Globus pallidus (tissue), 1 donor: ENCODE measurements around the gene DSC2.

Source experiments
- DNase-seq: peaks from one replicate; pipeline ENCODE4 v3.0.0-alpha.2; 2015; ENCODE audit warnings: low spot score

The DSC2 gene

DNA sequence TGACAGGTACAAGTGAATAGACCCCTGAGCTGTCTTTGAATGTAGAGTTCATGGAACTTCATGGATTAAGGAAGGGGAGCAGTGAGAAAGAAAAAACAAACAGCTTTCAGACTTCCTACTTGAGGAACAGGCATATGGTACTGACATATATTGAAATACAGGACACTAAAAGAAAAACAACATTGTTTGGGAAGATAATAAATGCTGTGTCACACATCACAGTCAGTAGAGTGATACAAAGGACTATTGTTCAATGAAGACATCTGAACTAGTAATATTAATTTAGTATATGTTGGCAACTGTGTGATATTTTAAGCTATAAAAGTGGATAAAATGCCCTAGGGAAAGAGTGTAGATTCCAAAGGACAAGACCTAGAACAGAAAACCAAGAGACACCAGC is 3.3 kb downstream of the DSC2 start:
- DNase-seq: no peak

GRCh38 chr18:31097666-31098065 is 4.6 kb downstream of the DSC2 start:
- no peak for DNase-seq

GRCh38 chr18:31093880-31094279 is 8.3 kb downstream of the DSC2 start:
- DNase-seq: no peak

GRCh38 chr18:31093294-31093693 is 8.9 kb downstream of the DSC2 start:
- DNase-seq: no peak

DNA sequence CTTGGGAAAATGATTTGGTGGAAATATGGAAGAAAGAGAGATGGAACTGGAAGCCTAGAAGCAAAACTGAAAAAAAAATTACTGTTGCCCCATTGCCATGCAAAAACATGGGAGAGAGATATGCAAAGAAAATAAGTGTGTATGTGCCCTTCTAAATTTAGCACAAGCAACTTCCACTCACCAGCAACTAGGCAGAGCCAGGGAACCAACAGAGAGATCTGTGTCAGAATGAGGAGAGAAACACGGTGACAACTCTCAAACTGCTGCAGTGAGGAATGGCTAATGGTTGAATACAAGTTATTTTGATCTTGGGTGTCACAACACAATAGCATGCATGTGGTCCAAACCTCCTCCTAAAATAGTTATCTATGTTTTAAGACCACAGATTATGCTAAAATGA is 10.9 kb downstream of the DSC2 start:
- DNase-seq: no peak

DNA sequence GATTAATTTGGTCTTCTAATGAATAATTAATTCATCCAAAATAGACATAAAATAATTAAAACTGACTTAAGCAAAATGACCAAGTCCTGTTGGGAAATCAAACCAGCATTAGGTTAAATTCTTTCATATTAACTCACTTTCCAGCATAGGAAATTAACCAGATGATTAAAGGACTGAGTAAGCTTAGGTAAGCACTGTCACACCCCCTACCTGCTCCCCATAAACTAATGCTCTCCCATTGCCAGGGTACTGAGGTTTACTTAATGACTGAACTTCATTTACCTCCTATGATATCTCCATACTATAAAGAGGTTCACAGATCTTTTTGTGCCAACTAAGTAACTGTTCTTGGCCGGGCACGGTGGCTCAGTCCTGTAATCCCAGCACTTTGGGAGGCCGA is 13.7 kb downstream of the DSC2 start:
- no peak for DNase-seq

DNA sequence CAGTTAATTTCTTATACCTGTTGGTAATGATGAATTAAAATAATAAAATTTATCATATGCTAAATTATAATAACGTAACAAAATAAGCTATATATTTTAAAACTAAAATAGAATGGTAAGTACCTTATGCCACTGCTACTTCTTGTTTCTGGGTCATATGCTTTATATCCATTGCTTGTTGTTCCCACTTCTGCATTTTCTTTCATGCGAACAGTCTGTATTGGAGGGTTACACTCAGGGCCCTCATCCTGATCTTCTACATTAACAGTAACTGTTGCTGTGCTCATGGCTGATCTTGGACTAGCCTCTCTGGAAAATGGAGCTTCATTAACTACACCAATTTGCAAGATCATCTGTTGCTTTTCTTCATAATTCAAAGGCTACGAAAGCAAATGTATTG is 22.2 kb downstream of the DSC2 start:
- no peak for DNase-seq

GRCh38 chr18:31077878-31078277 is 24.3 kb downstream of the DSC2 start:
- DNase-seq: no peak

GRCh38 chr18:31072175-31072574 is 30.0 kb downstream of the DSC2 start:
- DNase-seq: no peak

DNA sequence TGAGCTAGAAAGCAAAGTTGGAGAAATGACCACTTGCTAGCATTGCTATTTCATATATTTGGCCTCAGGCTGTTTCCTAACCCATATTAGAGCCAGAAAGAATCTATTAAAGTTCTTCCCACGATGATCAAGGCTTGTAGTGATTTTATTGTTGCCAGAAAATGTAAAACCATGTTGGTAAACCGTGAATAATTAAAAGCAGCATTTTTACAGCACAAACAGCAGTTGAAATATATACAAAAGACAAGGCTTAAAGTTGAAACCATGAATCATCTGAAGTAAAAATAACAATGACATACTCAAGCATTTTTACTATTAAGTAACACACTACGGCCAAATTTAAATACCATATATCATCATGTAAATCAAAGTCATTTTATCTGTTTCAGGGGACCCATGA is 32.0 kb downstream of the DSC2 start:
- no peak for DNase-seq

DNA sequence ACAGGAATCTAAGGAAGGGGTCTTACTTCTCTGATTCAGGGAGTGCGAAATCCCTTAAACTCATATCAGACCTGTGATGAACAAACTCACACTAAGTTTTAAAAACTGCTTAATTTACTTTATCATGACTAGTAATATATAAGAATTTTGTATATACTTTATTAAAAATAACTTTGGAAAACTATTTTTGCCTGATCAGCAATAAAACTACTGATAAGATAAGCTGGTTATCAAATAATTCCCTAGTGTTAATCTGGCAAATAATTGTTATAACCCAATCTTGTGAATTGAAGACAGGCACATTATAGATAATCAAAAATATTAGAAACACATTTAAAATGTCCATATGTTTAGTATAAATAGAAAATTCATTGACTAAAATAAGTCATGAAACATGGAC is 36.0 kb downstream of the DSC2 start:
- DNase-seq: no peak

DNA sequence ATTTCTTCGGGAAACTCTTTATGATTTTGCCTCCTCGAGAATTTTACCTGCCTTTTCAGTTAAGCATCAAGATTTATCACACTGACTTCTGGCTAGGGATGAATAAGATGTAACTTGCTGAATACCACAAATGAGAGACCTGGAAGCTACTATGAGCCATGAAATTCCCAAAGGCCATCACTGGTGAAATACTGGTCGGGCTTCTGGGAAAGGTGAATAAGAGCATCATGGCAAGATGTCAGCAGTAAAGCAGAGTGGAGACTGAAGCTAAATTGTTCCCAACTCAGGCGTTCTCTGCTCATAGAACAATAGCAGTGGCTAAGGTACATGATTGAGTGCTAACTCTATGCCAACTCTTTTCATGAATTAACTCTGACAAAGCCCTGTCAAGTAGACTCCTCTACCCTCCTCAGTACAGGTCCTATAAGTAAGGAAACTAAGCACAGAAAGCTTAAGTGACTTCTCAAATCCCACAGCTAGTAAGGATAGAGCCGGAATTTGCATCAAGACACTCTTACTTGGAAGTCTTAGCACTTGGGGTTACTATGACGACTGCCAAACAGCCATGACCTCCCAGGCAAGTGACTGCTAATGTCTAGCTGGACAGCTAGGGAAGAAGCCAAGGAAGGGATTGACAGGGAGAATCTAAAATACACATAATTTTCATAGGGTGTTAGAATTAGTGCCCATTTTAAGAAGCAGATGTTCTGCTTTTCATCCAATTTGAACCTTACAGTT is 37.0 kb downstream of the DSC2 start:
- DNase-seq: no peak

DNA sequence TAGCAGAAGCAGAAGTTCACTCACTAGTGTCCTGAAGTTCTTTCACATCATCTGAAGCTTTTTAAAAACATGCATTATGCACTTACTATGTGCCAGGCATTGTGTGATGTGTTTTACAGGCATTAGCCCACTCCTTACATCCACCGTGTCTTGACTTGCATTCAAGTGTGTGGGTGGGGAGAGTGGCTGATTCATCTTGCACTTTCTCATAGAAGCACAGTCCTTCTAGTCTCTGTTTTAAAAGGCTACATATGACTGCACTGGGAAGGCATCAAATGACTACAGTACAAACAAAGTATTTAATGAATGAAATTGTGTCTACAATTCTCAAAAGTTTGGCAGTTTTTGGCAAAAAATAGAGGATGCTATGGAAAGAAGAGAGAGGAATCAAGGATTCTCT is 38.1 kb downstream of the DSC2 start:
- DNase-seq: no peak

DNA sequence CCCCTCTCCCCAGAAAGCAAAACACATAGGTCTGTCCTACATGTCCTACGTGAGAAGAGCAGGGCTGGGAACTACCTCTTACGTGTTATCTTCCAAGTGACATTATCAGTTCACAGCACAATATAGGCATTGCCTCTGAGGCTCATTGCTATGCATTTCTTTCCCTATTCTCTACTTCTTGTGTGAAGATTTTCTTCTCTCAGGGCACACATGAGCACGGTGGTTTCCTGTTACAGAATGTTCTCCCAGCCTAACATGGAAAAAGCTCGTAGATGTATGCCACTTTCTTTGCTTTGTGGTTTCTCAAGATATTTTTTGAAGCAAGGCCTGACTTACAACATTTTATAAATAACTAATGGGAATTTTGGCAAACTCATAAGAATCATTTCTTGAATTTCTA is 40.3 kb downstream of the DSC2 start:
- no peak for DNase-seq

DNA sequence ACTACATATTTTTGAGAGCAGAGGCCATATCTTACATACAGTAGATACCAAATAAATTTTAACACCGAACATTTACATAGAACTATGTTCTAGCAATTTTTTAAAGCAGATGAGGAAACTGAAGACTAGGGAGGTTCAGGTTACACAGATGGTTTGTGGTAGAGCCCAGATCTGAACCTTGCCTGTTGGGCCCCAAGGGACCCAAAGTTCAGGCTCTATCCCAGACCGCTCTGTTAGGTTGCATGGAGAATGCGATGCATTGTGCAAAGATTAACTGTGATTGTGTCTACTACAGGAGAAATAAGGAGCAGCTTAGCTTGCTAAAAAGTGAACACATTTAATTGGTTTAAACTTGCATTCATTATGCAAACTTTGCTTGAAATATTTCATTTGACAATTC is 43.3 kb downstream of the DSC2 start:
- DNase-seq: no peak

- DNase-seq: no peak
These were observed 44.3 kb downstream of the DSC2 start for GRCh38 chr18:31057917-31058316.

GRCh38 chr18:31057051-31057450 is 45.2 kb downstream of the DSC2 start:
- DNase-seq: no peak

- DNase-seq: no peak
These were observed 45.9 kb downstream of the DSC2 start for GRCh38 chr18:31056296-31056695.

GRCh38 chr18:31050635-31051034 is 51.6 kb downstream of the DSC2 start:
- no peak for DNase-seq

DNA sequence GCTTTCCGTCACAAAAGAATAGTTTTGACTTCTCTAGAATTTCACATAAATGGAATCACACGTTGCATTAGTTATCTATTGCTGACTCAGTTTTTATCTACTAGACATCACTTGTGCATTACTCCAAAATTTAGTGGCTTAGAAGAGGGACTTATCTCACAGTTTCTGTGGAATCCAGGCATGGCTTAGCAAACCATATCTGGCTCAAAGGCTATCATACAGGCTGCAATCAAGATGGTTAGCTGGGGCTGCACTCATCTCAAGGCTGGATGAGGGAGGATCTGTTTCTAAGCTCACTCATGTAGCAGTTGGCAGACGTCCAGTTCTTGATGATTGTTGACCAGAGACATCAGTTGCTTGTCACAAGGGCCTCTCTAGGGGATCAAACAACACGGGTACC is 53.0 kb downstream of the DSC2 start:
- DNase-seq: no peak

GRCh38 chr18:31048216-31048615 is 54.0 kb downstream of the DSC2 start:
- DNase-seq: no peak

- no peak for DNase-seq
These were observed 55.3 kb downstream of the DSC2 start for GRCh38 chr18:31046916-31047315.

DNA sequence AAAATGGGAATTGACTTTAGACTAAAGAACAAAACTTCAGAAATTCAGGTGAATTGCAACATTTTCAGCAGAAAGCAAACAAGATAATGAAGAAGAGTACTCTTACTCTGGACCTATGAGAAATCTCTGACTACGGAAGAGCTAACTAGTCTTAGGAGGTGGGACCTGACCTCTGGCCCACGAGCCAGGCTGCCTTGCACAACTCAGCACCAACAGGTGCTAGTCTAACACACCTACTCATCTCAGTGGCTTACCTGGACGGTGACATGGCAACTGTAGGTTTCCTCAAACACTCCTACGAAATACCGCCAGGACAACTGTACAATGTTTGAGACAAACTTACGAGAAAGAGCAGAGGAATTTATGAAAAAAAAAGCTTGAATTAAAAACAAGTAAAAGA is 56.6 kb downstream of the DSC2 start:
- no peak for DNase-seq

DNA sequence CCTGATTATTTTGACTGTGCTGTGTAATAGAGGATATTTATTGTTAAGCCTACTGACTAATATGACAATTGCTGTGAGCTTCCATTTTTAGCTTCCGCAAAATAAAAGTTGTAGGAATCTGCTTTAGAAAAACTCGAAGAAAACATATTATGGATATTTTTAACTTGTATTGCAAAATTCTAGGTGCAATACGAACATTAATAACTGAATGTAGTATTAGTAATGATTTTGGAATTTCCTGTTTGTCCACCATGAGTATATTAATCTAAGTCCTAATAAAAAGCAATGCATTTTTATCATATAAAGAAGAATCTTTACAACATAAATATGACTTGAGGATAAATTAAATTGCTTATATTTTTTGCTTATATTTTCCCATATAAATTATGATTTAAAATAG is 57.3 kb downstream of the DSC2 start:
- DNase-seq: no peak

- no peak for DNase-seq
These were observed 58.5 kb downstream of the DSC2 start for GRCh38 chr18:31043709-31044108.
